Measurements from ENCODE around the gene TH.

GRCh38 chr11:2190657-2191471 is 19.2 kb upstream of the TH start:
- TF ChIP-seq, protein P1, sequence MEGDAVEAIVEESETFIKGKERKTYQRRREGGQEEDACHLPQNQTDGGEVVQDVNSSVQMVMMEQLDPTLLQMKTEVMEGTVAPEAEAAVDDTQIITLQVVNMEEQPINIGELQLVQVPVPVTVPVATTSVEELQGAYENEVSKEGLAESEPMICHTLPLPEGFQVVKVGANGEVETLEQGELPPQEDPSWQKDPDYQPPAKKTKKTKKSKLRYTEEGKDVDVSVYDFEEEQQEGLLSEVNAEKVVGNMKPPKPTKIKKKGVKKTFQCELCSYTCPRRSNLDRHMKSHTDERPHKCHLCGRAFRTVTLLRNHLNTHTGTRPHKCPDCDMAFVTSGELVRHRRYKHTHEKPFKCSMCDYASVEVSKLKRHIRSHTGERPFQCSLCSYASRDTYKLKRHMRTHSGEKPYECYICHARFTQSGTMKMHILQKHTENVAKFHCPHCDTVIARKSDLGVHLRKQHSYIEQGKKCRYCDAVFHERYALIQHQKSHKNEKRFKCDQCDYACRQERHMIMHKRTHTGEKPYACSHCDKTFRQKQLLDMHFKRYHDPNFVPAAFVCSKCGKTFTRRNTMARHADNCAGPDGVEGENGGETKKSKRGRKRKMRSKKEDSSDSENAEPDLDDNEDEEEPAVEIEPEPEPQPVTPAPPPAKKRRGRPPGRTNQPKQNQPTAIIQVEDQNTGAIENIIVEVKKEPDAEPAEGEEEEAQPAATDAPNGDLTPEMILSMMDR (IDR thresholded peaks at IDR 0.05): no peak
- TF ChIP-seq EZH2 (IDR thresholded peaks at IDR 0.05; ENCODE audit: borderline replicate concordance, insufficient read depth, low read depth, low read length, poor library complexity, severe bottlenecking): no peak
